SK-N-MC (cell line): Measurements from ENCODE around the gene OCA2.

Experiments
- DNase-seq: peaks from one replicate; pipeline ENCODE4 v3.0.0-alpha.2; 2011; ENCODE audit warnings: low read depth, low spot score
- H3K27ac ChIP-seq: fragments of 200-600 bp; sonication (generic); 2 replicates; pipeline ENCODE4 v1.5.1; 2016; ENCODE audit warnings: mixed run types
- H3K36me3 ChIP-seq: fragments of 200-600 bp; sonication (generic); 2 replicates; pipeline ENCODE4 v1.6.1; 2017; ENCODE audit warnings: antibody characterized with exemption, low read length, mixed read lengths; ENCODE audit not compliant: insufficient read depth
- H3K4me3 ChIP-seq: fragments of 200-600 bp; sonication (generic); 2 replicates; pipeline ENCODE4 v1.5.1; 2016
- H3K9ac ChIP-seq: fragments of 200-600 bp; sonication (generic); 2 replicates; pipeline ENCODE4 v1.8.0; 2017; ENCODE audit warnings: mixed run types, mixed read lengths; ENCODE audit not compliant: insufficient read length
- H3K9me3 ChIP-seq: fragments of 200-600 bp; sonication (generic); 2 replicates; pipeline ENCODE4 v1.6.1; 2017; ENCODE audit warnings: low read depth, mild to moderate bottlenecking, antibody characterized with exemption, low read length, moderate library complexity, mixed read lengths
- EZH2 ChIP-seq: fragments of 200-600 bp; sonication (generic); IDR thresholded peaks from one replicate; pipeline ENCODE4 v1.6.1; 2017; ENCODE audit warnings: antibody characterized with exemption
- FOXP2 ChIP-seq: optimal IDR thresholded peaks from 2 replicates; pipeline ENCODE3; 2011; ENCODE audit warnings: mild to moderate bottlenecking, moderate library complexity; ENCODE audit not compliant: insufficient read depth; ENCODE audit errors: extremely low read length, control extremely low read depth
- POLR2AphosphoS5 ChIP-seq: IDR thresholded peaks from 2 replicates; pipeline ENCODE4 v1.6.1; 2012; ENCODE audit warnings: mild to moderate bottlenecking, low read depth, low read length, borderline replicate concordance

Gene OCA2

GRCh38 chr15:27871078-27871901 lies 227.8 kb downstream of the OCA2 start:
- Histone ChIP-seq H3K9me3 (no peaks in the 10 kb centered on the region), H3K9ac (no peak overlapping the region), H3K27ac (no peak overlapping the region), H3K4me3 (no peak overlapping the region), H3K36me3 (no peaks in the 10 kb centered on the region)
- TF ChIP-seq EZH2: no peak
- no peak for TF ChIP-seq FOXP2
- no peak for DNase-seq

GRCh38 chr15:27870320-27870719 lies 228.8 kb downstream of the OCA2 start:
- H3K36me3 ChIP-seq: no peaks in the 10 kb centered on the region
- H3K9ac ChIP-seq: no peak overlapping the region
- no peaks in the 10 kb centered on the region for H3K9me3 ChIP-seq
- H3K4me3 ChIP-seq: no peak overlapping the region
- DNase-seq: no peak
- TF ChIP-seq EZH2 (no peak), FOXP2 (no peak), POLR2AphosphoS5 (no peak)
- no peak overlapping the region for H3K27ac ChIP-seq

- no peak overlapping the region for H3K27ac ChIP-seq
- no peak for TF ChIP-seq EZH2
- TF ChIP-seq FOXP2: no peak
- no peak for TF ChIP-seq POLR2AphosphoS5
- H3K36me3 ChIP-seq: no peaks in the 10 kb centered on the region
- DNase-seq: no peak
- H3K9me3 ChIP-seq: no peaks in the 10 kb centered on the region
- H3K4me3 ChIP-seq: no peak overlapping the region
- no peak overlapping the region for H3K9ac ChIP-seq
Measured at GRCh38 chr15:27869697-27870281, 229.3 kb downstream of the OCA2 start.

GRCh38 chr15:27868828-27869404 lies 230.2 kb downstream of the OCA2 start:
- Histone ChIP-seq H3K4me3 (no peak overlapping the region), H3K9me3 (no peaks in the 10 kb centered on the region), H3K27ac (no peak overlapping the region), H3K9ac (no peak overlapping the region), H3K36me3 (no peaks in the 10 kb centered on the region)
- no peak for TF ChIP-seq FOXP2
- DNase-seq: no peak

GRCh38 chr15:27867861-27868260 lies 231.3 kb downstream of the OCA2 start:
- Histone ChIP-seq H3K27ac (no peak overlapping the region), H3K9me3 (no peaks in the 10 kb centered on the region), H3K4me3 (no peak overlapping the region), H3K36me3 (no peaks in the 10 kb centered on the region), H3K9ac (no peak overlapping the region)
- DNase-seq: no peak
- TF ChIP-seq POLR2AphosphoS5 (no peak), FOXP2 (no peak), EZH2 (no peak)

GRCh38 chr15:27866505-27867165 lies 232.5 kb downstream of the OCA2 start:
- TF ChIP-seq EZH2 (no peak), POLR2AphosphoS5 (no peak), FOXP2 (no peak)
- no peak for DNase-seq
- Histone ChIP-seq H3K9ac (no peak overlapping the region), H3K27ac (no peak overlapping the region), H3K9me3 (no peaks in the 10 kb centered on the region), H3K4me3 (no peak overlapping the region), H3K36me3 (no peaks in the 10 kb centered on the region)

- Histone ChIP-seq H3K9me3 (no peaks in the 10 kb centered on the region), H3K36me3 (no peaks in the 10 kb centered on the region), H3K27ac (no peak overlapping the region), H3K9ac (no peak overlapping the region), H3K4me3 (no peak overlapping the region)
- no peak for DNase-seq
- TF ChIP-seq EZH2: no peak
- TF ChIP-seq POLR2AphosphoS5: no peak
- no peak for TF ChIP-seq FOXP2
Measured at GRCh38 chr15:27865926-27866325, 233.2 kb downstream of the OCA2 start.

GRCh38 chr15:27865323-27865922 lies 233.7 kb downstream of the OCA2 start:
- H3K27ac ChIP-seq: no peak overlapping the region
- no peak for DNase-seq
- H3K9ac ChIP-seq: no peak overlapping the region
- TF ChIP-seq POLR2AphosphoS5: no peak
- TF ChIP-seq EZH2: no peak
- no peak for TF ChIP-seq FOXP2
- no peaks in the 10 kb centered on the region for H3K9me3 ChIP-seq
- H3K36me3 ChIP-seq: no peaks in the 10 kb centered on the region
- H3K4me3 ChIP-seq: no peak overlapping the region
